ENCODE results near the gene CRY1. TPM values are rescaled to one million over a fixed set of nuclear protein-coding genes. Genes with fewer than 3 reads are reported as not detected.

The CRY1 gene
- polyA plus RNA-seq, 1 donor (not counting 4 experiments of a cell fraction or from before 2014, with no cell fraction given): 10.0 TPM

DNA sequence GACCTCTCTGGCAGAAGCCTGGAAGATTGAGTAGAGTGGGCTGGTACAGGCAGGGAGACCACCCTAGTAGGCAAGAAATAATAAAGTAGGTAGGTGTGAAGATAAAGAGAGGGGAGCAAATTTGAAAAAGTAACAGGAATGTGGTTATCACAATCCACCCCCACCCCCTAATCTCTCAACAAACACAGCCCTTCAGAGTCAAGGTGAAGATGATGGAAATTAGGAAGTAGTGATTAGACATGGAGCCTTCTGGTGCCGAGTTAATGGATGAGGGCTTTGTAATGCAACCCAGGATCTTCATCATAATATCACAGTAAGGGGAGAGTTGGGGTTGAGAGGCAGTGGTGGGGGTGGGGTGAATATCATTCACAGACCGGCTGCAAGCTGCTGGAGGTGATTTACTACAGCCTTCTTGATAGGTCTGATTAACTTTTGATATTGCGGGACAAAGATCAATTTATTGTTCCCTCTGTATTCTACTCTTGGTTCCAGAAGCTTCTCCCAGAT, 29.2 kb upstream of the CRY1 start:
- Histone ChIP-seq H3K9me3 (ENCODE audit: control insufficient read depth, low read depth, low read length) (no peaks in the 10 kb centered on the region), H4K20me1 (ENCODE audit: control insufficient read depth, extremely low read depth, insufficient read depth, low read length) (no peaks in the 10 kb centered on the region), H3K4me3 (ENCODE audit: control insufficient read depth in 2 of 3, extremely low read depth in 1 of 3, insufficient read depth in 2 of 3, low read depth in 1 of 3, low read length in 3 of 3) (no peak overlapping the region), H3K79me2 (ENCODE audit: control insufficient read depth, insufficient read depth, low read length) (no peaks in the 10 kb centered on the region), H3K4me1 (ENCODE audit: control insufficient read depth, extremely low read depth, insufficient read depth, low read length) (no peaks in the 10 kb centered on the region), H3K27me3 (ENCODE audit: control insufficient read depth, extremely low read depth, insufficient read depth, low read length) (peaks cover 11% of the 10 kb centered on the region), H3K27ac (ENCODE audit: control insufficient read depth, insufficient read depth, low read length) (no peak overlapping the region), H3K4me2 (ENCODE audit: control insufficient read depth, extremely low read depth, insufficient read depth, low read depth, low read length) (no peak overlapping the region), H3K36me3 (ENCODE audit: control insufficient read depth in 2 of 2, extremely low read depth in 1 of 2, insufficient read depth in 2 of 2, low read length in 2 of 2) (no peaks in the 10 kb centered on the region), H2AFZ (ENCODE audit: control insufficient read depth, low read length) (no peak overlapping the region), H3K9me1 (ENCODE audit: control insufficient read depth, extremely low read depth, insufficient read depth, low read length) (no peaks in the 10 kb centered on the region), H3K9ac (ENCODE audit: control insufficient read depth, extremely low read depth, insufficient read depth, low read length) (no peak overlapping the region)
- FAIRE-seq (no peak), DNase-seq (ENCODE audit: low read depth, low spot score) (no peak)
- dilution Hi-C loops (cut with MboI; ENCODE audit: extremely low pct_ligation_motif_present, low sequenced_read_pairs): no loop called here
- TF ChIP-seq EZH2 (IDR thresholded peaks at IDR 0.05; ENCODE audit: low read length): no peak
- TF ChIP-seq, protein P1, sequence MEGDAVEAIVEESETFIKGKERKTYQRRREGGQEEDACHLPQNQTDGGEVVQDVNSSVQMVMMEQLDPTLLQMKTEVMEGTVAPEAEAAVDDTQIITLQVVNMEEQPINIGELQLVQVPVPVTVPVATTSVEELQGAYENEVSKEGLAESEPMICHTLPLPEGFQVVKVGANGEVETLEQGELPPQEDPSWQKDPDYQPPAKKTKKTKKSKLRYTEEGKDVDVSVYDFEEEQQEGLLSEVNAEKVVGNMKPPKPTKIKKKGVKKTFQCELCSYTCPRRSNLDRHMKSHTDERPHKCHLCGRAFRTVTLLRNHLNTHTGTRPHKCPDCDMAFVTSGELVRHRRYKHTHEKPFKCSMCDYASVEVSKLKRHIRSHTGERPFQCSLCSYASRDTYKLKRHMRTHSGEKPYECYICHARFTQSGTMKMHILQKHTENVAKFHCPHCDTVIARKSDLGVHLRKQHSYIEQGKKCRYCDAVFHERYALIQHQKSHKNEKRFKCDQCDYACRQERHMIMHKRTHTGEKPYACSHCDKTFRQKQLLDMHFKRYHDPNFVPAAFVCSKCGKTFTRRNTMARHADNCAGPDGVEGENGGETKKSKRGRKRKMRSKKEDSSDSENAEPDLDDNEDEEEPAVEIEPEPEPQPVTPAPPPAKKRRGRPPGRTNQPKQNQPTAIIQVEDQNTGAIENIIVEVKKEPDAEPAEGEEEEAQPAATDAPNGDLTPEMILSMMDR (optimal IDR thresholded peaks at IDR 0.05 in 1 of 3, IDR thresholded peaks at IDR 0.05 in 1 of 3, conservative IDR thresholded peaks at IDR 0.05 in 1 of 3; ENCODE audit: extremely low read depth in 1 of 3, insufficient read depth in 2 of 3, low read length in 3 of 3): no peak

DNA sequence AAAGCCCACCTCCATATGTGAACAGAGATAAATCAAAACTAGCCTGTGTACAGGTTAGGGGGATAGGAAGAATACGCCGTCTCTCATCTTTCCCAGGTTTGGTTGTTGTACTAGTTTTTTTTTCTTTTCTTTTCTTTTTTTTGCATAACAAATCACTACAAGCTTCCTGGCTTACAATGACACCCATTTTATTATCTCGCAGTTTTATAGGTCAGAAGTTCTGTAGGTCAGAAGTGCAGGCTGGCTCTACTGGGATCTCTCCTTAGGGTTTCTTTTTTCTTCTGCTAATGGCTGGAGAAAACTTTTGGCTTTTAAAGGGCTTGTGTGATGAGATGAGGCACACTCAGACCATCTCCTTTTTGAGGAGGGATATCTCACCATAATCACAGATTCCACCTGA, 25.7 kb upstream of the CRY1 start:
- H4K20me1 ChIP-seq (ENCODE audit: control insufficient read depth, extremely low read depth, insufficient read depth, low read length): no peaks in the 10 kb centered on the region
- H3K27me3 ChIP-seq (ENCODE audit: control insufficient read depth, extremely low read depth, insufficient read depth, low read length): peaks cover 11% of the 10 kb centered on the region
- DNase-seq (ENCODE audit: low read depth, low spot score) (no peak), FAIRE-seq (no peak)
- no peak overlapping the region for H3K4me3 ChIP-seq (ENCODE audit: control insufficient read depth in 2 of 3, extremely low read depth in 1 of 3, insufficient read depth in 2 of 3, low read depth in 1 of 3, low read length in 3 of 3)
- no peaks in the 10 kb centered on the region for H3K9me1 ChIP-seq (ENCODE audit: control insufficient read depth, extremely low read depth, insufficient read depth, low read length)
- no peaks in the 10 kb centered on the region for H3K36me3 ChIP-seq (ENCODE audit: control insufficient read depth in 2 of 2, extremely low read depth in 1 of 2, insufficient read depth in 2 of 2, low read length in 2 of 2)
- H3K4me2 ChIP-seq (ENCODE audit: control insufficient read depth, extremely low read depth, insufficient read depth, low read depth, low read length): no peak overlapping the region
- no peaks in the 10 kb centered on the region for H3K79me2 ChIP-seq (ENCODE audit: control insufficient read depth, insufficient read depth, low read length)
- no peaks in the 10 kb centered on the region for H3K9me3 ChIP-seq (ENCODE audit: control insufficient read depth, low read depth, low read length)
- H3K27ac ChIP-seq (ENCODE audit: control insufficient read depth, insufficient read depth, low read length): no peak overlapping the region
- H3K4me1 ChIP-seq (ENCODE audit: control insufficient read depth, extremely low read depth, insufficient read depth, low read length): no peaks in the 10 kb centered on the region
- no peak for TF ChIP-seq EZH2 (IDR thresholded peaks at IDR 0.05; ENCODE audit: low read length)
- TF ChIP-seq, protein P1 (optimal IDR thresholded peaks at IDR 0.05 in 1 of 3, IDR thresholded peaks at IDR 0.05 in 1 of 3, conservative IDR thresholded peaks at IDR 0.05 in 1 of 3; ENCODE audit: extremely low read depth in 1 of 3, insufficient read depth in 2 of 3, low read length in 3 of 3): no peak
- no peak overlapping the region for H3K9ac ChIP-seq (ENCODE audit: control insufficient read depth, extremely low read depth, insufficient read depth, low read length)
- no peak overlapping the region for H2AFZ ChIP-seq (ENCODE audit: control insufficient read depth, low read length)
- dilution Hi-C loops (cut with MboI; ENCODE audit: extremely low pct_ligation_motif_present, low sequenced_read_pairs): no loop called here
